Activated CD8-positive, alpha-beta memory T cell treated with anti-CD3 and anti-CD28 coated beads, Interleukin-2, amount 50 U/mL, for 4 hours (primary cell): Measurements from ENCODE around the gene KCND3.
"Not testable (repeated sequence)": the region's sequence is repeated elsewhere in the genome, so short reads cannot be mapped to it uniquely, and the experiment has no call there.

Source experiments
- DNase-seq: peaks from one replicate; pipeline ENCODE4 v3.0.0-alpha.2; 2020

KCND3 gene

GRCh38 chr1:111761717-111762116 is 227.8 kb downstream of the KCND3 start:
- no peak for DNase-seq

- no peak for DNase-seq
Observed at GRCh38 chr1:111758373-111758772, 231.1 kb downstream of the KCND3 start.

- DNase-seq: no peak
Observed at GRCh38 chr1:111756124-111756513, 233.3 kb downstream of the KCND3 start.

- peak; percentile 94 for DNase-seq
Observed at GRCh38 chr1:111755331-111756123, 233.9 kb downstream of the KCND3 start, which contains the start of gene DDX20. Gene DDX20, plus strand, starts transcription at chr1:111755901. Its CDS starts 24 bp downstream, at chr1:111755925.

- DNase-seq: peak; percentile 34
Observed at GRCh38 chr1:111754984-111755330, 234.5 kb downstream of the KCND3 start.

GRCh38 chr1:111751906-111752575 is 237.4 kb downstream of the KCND3 start:
- DNase-seq: no peak

- DNase-seq: no peak
Observed at GRCh38 chr1:111750856-111751255, 238.6 kb downstream of the KCND3 start.

- no peak for DNase-seq
Observed at GRCh38 chr1:111749628-111750027, 239.8 kb downstream of the KCND3 start.

GRCh38 chr1:111747947-111748346 is 241.5 kb downstream of the KCND3 start:
- DNase-seq: no peak

GRCh38 chr1:111747282-111747734 is 242.2 kb downstream of the KCND3 start:
- peak; percentile 57 for DNase-seq

GRCh38 chr1:111746614-111746999 is 242.9 kb downstream of the KCND3 start:
- DNase-seq: no peak

- no peak for DNase-seq
Observed at GRCh38 chr1:111745675-111746613, 243.5 kb downstream of the KCND3 start.

- no peak for DNase-seq
Observed at GRCh38 chr1:111743679-111744101, 245.8 kb downstream of the KCND3 start.

- no peak for DNase-seq
Observed at GRCh38 chr1:111742938-111743549, 246.4 kb downstream of the KCND3 start.

GRCh38 chr1:111742292-111742691 is 247.2 kb downstream of the KCND3 start:
- DNase-seq: not testable (repeated sequence)

GRCh38 chr1:111739925-111740765 is 249.3 kb downstream of the KCND3 start:
- DNase-seq: no peak

GRCh38 chr1:111739194-111739924 is 250.1 kb downstream of the KCND3 start, which contains the start of gene INKA2:
Gene INKA2, minus strand, starts transcription at chr1:111739395. Its CDS starts 153 bp downstream, at chr1:111739242.
- DNase-seq: peak; percentile 73

GRCh38 chr1:111738436-111739193 is 250.9 kb downstream of the KCND3 start:
- peak; percentile 53 for DNase-seq

GRCh38 chr1:111738133-111738435 is 251.4 kb downstream of the KCND3 start:
- DNase-seq: no peak
